Measurements from ENCODE around the gene ENTPD1. TPM values are rescaled to one million over a fixed set of nuclear protein-coding genes. Genes with fewer than 3 reads are reported as not detected.

ENTPD1 gene
- total RNA-seq, 1 experiment from 2014 or later = not detected

DNA sequence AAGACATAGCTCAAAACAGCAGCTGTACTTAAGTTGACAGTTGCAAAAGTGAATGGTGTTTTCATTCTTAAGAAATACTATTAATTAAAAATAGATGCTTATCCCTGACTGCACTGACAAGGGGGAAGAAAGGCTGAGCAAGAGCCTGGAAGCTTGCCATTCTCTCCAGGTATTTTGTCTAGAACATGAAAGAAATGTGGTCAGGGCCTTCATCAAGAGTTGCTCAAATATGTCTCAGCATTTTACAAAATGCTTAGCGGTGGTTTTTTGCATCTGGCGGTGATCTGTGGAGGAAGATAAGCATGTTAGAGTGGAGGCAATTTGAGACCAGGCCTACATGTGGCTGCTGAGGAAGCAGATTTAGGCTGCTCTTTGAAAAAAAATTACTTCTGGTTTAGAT is 105.4 kb downstream of the ENTPD1 start:
- no peaks in the 10 kb centered on the region for H3K36me3 Mint-ChIP-seq (ENCODE audit: insufficient read depth, unreplicated experiment)
- intact Hi-C loops (cut with micrococcal nuclease) = no loop called here
- BruUV-seq (replicated peaks) = no TSS peak
- POLR2A ChIA-PET = no interaction called here
- no peaks in the 10 kb centered on the region for H3K27me3 Mint-ChIP-seq (ENCODE audit: insufficient read depth, unreplicated experiment)
- no peak overlapping the region for H3K4me3 Mint-ChIP-seq (ENCODE audit: unreplicated experiment)
- H3K4me1 Mint-ChIP-seq (ENCODE audit: insufficient read depth, unreplicated experiment) = peaks cover 4% of the 10 kb centered on the region
- H3K27ac Mint-ChIP-seq (ENCODE audit: low read depth, unreplicated experiment) = no peak overlapping the region
- TF ChIP-seq, protein P1, sequence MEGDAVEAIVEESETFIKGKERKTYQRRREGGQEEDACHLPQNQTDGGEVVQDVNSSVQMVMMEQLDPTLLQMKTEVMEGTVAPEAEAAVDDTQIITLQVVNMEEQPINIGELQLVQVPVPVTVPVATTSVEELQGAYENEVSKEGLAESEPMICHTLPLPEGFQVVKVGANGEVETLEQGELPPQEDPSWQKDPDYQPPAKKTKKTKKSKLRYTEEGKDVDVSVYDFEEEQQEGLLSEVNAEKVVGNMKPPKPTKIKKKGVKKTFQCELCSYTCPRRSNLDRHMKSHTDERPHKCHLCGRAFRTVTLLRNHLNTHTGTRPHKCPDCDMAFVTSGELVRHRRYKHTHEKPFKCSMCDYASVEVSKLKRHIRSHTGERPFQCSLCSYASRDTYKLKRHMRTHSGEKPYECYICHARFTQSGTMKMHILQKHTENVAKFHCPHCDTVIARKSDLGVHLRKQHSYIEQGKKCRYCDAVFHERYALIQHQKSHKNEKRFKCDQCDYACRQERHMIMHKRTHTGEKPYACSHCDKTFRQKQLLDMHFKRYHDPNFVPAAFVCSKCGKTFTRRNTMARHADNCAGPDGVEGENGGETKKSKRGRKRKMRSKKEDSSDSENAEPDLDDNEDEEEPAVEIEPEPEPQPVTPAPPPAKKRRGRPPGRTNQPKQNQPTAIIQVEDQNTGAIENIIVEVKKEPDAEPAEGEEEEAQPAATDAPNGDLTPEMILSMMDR (IDR thresholded peaks at IDR 0.05; ENCODE audit: unreplicated experiment) = no peak
- no peaks in the 10 kb centered on the region for H3K9me3 Mint-ChIP-seq (ENCODE audit: unreplicated experiment)
- no peak for DNase-seq (ENCODE audit: unreplicated experiment)
- CTCF ChIA-PET = interaction anchor here (0.6 to 2.1 kb wide), 4 partner anchors 19 to 355 kb away, joined by 3 to 11 read pairs (median 3); partner anchors contain the start of gene TCTN3

DNA sequence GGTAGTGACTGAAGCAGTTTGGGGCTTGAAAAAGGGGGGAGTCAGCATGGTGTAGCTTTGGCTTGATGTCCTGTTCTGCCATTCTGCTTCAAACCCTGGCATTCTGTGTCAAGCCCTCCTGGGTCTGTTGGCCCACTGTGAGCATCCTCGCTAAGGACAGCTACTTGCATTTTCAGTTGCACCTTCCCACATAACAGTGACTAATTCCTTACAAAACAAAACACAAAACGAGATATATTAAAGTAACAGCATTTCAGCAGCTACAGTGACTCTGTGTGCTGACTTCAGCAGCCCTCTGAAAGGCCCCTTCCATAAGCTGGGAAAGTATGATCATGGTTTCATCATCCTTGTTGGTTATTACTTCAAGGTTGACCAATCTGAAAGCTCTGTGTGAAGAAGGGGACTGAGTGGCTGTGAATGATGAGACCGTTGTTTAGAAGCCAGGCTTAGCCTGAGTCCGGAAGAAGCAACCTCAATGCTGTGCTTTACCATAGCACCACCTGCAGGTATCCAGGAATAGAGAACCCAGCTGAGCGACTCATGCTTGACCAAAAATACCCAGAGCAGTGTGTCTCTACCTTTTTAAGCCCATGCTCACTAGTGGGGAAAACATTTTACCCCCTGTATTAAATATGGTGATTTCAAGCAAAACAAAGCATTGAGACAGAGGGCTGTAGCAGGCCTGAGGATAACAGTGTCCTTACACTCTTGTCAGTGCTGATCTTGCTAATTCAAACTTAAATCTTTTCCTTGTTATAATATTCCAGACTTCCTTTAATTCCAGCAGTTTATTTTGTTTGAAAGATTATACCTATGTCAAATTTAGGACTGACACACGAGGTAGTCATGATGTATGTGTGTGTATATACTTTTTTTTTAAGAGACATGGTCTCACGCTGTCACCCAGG is 109.2 kb downstream of the ENTPD1 start:
- Mint-ChIP-seq H3K9me3 (ENCODE audit: unreplicated experiment) (no peaks in the 10 kb centered on the region), H3K27me3 (ENCODE audit: insufficient read depth, unreplicated experiment) (no peaks in the 10 kb centered on the region), H3K36me3 (ENCODE audit: insufficient read depth, unreplicated experiment) (no peaks in the 10 kb centered on the region), H3K4me3 (ENCODE audit: unreplicated experiment) (no peak overlapping the region), H3K27ac (ENCODE audit: low read depth, unreplicated experiment) (no peak overlapping the region), H3K4me1 (ENCODE audit: insufficient read depth, unreplicated experiment) (peaks cover 4% of the 10 kb centered on the region)
- intact Hi-C loops (cut with micrococcal nuclease) = loop anchor here (1.0 kb wide), 1 partner anchor 171 kb away; no protein-coding TSS in a partner anchor
- ChIA-PET CTCF (interaction anchor here (0.6 to 3.9 kb wide), 25 partner anchors 8 to 491 kb away, joined by 3 to 61 read pairs (median 3); partner anchors contain the start of gene TCTN3), POLR2A (interaction anchor here (1.1 to 2.1 kb wide), 2 partner anchors 42 to 172 kb away, joined by 3 to 20 read pairs; partner anchors contain the start of gene TCTN3)
- TF ChIP-seq, protein P1 (IDR thresholded peaks at IDR 0.05; ENCODE audit: unreplicated experiment) = peak; percentile 29
- BruUV-seq (replicated peaks) = no TSS peak
- peak; percentile 76 for DNase-seq (ENCODE audit: unreplicated experiment)

DNA sequence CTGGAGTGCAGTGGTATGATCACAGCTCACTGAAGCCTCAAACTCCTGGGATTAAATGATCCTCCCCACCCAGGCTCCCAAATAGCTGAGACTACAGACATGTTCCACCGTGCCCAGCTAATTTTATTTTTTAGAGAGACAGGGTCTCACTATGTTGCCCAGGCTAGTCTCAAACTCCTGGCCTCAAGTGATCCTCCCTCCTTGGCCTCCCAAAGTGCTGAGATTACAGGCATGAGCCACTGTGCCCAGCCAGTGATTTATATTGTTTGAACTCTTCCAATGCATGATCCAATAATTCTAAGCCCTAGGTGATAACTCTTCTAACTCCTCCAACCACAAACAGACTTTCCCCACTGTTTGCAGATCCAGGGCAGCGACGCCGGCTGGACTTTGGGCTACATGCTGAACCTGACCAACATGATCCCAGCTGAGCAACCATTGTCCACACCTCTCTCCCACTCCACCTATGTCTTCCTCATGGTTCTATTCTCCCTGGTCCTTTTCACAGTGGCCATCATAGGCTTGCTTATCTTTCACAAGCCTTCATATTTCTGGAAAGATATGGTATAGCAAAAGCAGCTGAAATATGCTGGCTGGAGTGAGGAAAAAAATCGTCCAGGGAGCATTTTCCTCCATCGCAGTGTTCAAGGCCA is 110.0 kb downstream of the ENTPD1 start:
- intact Hi-C loops (cut with micrococcal nuclease) = loop anchor here (1.0 kb wide), 1 partner anchor 172 kb away; no protein-coding TSS in a partner anchor
- no peaks in the 10 kb centered on the region for H3K36me3 Mint-ChIP-seq (ENCODE audit: insufficient read depth, unreplicated experiment)
- H3K27ac Mint-ChIP-seq (ENCODE audit: low read depth, unreplicated experiment) = no peak overlapping the region
- no peaks in the 10 kb centered on the region for H3K27me3 Mint-ChIP-seq (ENCODE audit: insufficient read depth, unreplicated experiment)
- ChIA-PET POLR2A (interaction anchor here (1.1 to 2.1 kb wide), 2 partner anchors 41 to 173 kb away, joined by 3 to 20 read pairs; partner anchors contain the start of gene TCTN3), CTCF (interaction anchor here (0.6 to 3.9 kb wide), 11 partner anchors 7 to 363 kb away, joined by 3 to 61 read pairs (median 5); partner anchors contain the start of gene TCTN3)
- no peak overlapping the region for H3K4me3 Mint-ChIP-seq (ENCODE audit: unreplicated experiment)
- BruUV-seq (replicated peaks) = no TSS peak
- peaks cover 4% of the 10 kb centered on the region for H3K4me1 Mint-ChIP-seq (ENCODE audit: insufficient read depth, unreplicated experiment)
- H3K9me3 Mint-ChIP-seq (ENCODE audit: unreplicated experiment) = no peaks in the 10 kb centered on the region
- DNase-seq (ENCODE audit: unreplicated experiment) = no peak
- TF ChIP-seq, protein P1 (IDR thresholded peaks at IDR 0.05; ENCODE audit: unreplicated experiment) = no peak

DNA sequence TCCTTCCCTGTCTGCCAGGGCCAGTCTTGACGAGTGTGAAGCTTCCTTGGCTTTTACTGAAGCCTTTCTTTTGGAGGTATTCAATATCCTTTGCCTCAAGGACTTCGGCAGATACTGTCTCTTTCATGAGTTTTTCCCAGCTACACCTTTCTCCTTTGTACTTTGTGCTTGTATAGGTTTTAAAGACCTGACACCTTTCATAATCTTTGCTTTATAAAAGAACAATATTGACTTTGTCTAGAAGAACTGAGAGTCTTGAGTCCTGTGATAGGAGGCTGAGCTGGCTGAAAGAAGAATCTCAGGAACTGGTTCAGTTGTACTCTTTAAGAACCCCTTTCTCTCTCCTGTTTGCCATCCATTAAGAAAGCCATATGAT is 110.5 kb downstream of the ENTPD1 start:
- Mint-ChIP-seq H3K4me1 (ENCODE audit: insufficient read depth, unreplicated experiment) (peaks cover 4% of the 10 kb centered on the region), H3K4me3 (ENCODE audit: unreplicated experiment) (no peak overlapping the region), H3K36me3 (ENCODE audit: insufficient read depth, unreplicated experiment) (no peaks in the 10 kb centered on the region), H3K27ac (ENCODE audit: low read depth, unreplicated experiment) (no peak overlapping the region), H3K27me3 (ENCODE audit: insufficient read depth, unreplicated experiment) (no peaks in the 10 kb centered on the region), H3K9me3 (ENCODE audit: unreplicated experiment) (no peaks in the 10 kb centered on the region)
- TF ChIP-seq, protein P1 (IDR thresholded peaks at IDR 0.05; ENCODE audit: unreplicated experiment) = no peak
- CTCF ChIA-PET = interaction anchor here (0.7 to 3.9 kb wide), 5 partner anchors 22 to 363 kb away, joined by 3 to 61 read pairs (median 4); partner anchors contain the start of gene TCTN3
- no peak for DNase-seq (ENCODE audit: unreplicated experiment)
- POLR2A ChIA-PET = no interaction called here
- intact Hi-C loops (cut with micrococcal nuclease) = no loop called here
- no TSS peak for BruUV-seq (replicated peaks)
